Fibroblast of skin of back (primary cell): ENCODE results near the gene EFL1.
"Not testable (repeated sequence)": the region's sequence is repeated elsewhere in the genome, so short reads cannot be mapped to it uniquely, and the experiment has no call there.

Experiments
- DNase-seq: peaks from one replicate; pipeline ENCODE4 v3.0.0-alpha.2; 2013

Gene EFL1

DNA sequence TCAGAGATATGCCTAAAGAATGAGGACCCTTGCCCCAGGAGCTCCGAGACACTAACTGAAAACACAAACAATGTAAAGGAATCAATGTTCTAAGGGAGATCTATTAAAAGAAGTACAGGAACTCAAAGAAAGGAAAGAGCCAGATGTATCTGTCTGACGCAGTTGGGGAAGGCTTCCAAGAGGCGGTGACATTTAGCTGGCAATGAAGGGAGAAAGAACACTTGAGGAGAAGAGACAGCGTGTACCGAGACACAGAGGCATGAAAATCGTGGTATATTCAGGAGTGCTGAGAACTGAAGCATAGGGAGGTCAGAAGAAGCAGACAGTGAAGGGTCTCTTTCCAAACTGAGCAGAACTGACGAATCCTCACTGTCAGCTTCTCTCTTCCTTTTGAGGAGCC is 66.7 kb downstream of the EFL1 start:
- DNase-seq, result not testable (repeated sequence)

DNA sequence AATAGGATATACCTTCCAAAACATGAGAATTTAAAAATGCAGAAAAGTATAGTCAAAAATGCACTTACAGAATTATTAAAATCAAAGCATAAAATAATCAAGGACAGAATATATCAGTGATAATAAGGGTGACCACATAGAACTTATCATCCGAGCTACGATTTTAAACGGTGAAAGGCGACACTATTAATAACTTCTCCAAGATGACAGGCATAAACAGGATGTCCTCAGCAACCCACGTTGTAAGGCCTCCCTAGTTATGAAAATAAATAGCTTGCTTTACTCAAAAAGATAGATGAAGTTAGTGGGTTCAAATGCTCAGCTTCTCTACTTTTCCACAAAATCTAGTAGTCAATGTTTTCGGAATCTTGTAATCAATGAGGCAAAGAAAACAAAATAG is 68.0 kb downstream of the EFL1 start:
- not testable (repeated sequence) for DNase-seq

DNA sequence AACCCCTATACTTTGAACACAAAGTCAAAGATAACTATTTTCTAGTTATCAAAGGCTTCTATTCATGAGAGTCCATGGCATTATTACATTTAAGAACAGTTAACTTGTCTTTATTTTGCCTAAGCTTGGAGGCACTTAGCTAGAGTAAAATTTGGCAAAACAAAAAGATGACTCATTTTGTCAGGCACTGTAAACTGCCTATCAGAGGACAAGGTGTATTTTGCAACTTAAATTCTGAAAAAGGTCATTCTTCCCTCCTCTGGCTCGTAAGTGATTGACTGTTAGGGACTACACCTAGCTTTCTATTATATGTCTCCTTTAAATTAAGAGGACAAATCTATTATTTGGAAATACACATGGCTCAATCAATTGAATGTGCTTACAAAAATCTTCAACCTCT is 69.1 kb downstream of the EFL1 start:
- DNase-seq, result not testable (repeated sequence)

DNA sequence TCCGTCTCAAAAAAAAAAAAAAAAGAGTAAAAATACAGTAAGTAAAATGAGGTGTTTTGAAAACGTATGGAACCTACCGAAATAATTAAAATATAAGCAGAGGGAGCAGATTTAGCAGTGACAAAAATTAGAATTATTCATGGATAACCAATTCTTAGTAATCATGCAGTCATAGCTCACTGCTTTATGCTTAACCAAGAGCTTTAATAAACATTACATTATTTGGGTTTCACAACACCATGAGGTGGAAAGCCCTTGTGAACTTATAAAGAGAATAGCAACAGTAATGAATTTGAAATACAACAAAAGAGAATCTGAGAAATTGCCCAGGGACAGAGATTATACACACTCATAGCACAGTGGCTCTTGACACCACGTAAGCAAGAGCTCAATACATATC is 70.1 kb downstream of the EFL1 start:
- DNase-seq, result not testable (repeated sequence)

DNA sequence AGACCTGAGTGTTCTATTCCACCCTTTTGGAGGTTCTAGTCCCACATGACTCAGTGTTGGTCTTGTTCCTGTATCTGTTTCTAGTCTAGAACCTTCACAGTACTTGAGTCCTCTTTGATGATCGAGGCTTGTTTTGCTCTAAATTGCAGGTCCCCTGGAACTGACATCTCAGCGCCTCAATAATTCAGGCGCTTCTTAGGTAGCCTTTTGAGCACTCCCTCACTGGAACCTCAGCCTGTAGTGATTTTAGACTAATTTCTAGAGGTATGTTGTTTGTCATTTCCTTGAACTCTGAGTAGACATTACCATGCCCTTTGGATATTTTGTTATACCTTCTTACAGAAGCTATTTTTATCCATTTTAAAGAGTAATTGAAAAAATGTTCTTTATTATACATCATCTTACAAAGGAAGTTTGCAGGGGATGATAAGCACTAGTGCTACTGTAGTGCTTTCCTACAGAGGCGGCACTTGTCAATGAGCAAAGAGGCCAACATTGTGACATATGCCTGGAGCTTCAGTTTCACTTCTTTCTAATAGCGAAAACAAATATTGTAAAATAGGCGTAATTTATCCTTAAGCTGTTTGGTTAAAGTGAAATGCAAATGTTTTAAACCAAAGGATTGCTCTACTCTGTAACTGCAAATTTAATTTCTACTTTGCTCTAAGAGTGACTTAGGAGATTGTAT is 75.7 kb downstream of the EFL1 start:
- DNase-seq, result no peak

DNA sequence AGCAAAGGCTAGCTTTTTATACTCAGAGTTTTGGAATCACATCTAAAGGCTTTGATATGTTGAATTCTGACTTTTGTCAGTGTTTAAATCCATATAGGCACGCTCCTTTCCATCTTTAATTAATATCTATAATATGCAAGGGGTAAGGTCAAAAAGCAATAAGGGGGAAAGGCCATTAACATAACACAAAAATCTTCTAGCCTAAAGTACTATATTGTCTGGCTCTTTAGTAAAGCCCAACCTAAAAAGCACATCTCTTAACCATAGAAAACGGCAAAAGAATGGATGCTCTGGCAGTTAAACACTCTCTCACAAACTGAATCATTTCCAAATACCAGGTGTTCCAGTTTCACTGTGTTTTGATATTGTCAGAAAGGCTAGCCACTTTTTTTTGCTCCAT is 76.4 kb downstream of the EFL1 start:
- no peak for DNase-seq

DNA sequence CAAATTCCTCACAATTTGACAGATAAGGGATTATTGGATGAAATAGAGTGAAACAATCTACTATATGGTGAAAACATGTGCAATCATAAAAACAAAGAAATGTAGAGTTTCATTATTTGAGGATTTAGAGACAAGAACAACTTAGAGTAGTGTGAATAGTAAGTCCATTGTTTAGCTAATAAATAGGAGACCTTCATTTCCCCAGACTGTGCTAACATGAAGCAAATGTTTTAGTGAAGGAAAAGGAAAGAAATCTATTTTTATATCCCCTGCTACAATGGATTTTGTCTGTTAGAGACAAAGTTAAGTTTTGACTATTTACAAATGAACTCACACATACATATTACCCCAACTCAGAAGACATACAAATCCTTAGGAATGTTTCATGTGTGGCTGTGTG is 77.8 kb downstream of the EFL1 start:
- DNase-seq, result no peak

DNA sequence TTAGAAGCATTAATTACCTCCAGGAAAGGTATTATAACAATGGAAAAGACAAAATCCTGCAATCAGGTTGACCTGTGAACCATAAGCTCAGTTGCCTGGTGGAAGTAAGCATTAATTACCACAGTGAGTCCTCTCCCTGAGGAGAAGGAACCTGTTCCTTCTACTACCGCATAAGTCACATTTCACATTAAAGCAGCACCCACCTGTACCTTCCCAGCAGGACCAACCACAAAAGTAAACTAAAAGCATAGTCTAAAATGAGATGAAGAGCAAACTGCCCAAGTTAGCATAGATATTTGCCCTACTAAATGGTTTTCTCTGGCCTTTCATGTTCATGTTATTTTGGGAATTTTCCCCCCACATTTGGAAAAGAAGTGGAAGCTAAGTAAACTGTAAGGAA is 78.2 kb downstream of the EFL1 start:
- no peak for DNase-seq

DNA sequence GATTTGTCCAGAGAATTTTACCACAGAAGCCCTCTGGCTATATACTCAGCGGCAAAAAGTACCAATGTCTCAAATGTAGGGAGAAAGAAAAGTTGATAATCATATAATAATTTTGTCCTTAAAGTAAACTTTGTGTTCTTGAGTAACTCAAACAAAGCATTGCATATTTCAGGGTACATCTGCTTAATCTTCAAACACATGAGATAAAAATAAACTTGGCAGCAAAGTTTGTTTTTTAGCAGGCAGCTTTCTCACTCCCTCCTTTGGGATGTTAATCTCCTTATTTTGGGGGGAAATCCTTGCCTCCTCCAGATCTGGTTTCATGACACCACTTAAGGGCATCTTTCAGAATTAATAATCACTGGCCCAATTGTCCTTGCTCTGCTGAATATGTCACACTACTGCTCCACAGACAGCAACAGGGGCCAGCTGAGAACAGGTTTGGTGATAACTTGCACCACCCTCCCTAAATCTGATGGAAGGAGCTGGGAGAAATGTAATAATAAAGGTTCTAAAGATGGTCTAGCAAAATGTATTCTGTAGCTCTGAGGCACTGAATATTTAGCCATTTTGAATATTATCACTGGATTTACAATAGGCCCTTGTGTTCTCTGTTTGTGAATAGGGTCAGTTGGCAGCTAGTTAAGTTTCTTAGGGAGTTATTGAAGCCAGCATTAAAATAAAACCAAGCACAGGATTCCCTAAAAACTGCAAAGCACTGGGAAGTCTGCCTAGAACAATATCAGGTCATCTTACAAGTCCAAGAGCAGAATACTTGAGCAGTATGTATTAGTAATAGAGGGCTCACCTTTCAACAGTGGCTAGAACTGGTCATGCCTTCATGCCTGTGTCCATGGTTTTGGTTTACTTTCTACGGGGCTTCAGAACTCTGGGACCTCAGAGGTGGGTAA is 79.2 kb downstream of the EFL1 start:
- DNase-seq, result peak; percentile 79

DNA sequence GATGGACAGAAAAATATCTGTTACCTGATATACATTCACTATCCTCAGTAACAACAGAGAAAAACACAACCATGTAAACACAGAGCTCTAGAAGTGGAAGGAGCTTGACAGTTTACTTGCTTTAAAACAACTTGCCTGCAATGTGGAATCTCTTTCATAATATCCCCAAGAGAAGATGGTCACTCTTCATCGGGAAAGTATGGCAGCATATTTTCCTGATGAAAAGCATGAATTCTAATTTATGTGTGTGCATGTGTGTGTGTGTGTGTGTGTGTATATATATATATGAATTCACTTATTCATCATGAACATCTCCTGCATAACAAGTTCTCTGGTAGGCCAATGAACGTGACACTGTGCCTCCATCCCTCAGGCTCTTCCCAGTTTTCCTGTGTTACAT is 81.2 kb downstream of the EFL1 start:
- peak; percentile 28 for DNase-seq

DNA sequence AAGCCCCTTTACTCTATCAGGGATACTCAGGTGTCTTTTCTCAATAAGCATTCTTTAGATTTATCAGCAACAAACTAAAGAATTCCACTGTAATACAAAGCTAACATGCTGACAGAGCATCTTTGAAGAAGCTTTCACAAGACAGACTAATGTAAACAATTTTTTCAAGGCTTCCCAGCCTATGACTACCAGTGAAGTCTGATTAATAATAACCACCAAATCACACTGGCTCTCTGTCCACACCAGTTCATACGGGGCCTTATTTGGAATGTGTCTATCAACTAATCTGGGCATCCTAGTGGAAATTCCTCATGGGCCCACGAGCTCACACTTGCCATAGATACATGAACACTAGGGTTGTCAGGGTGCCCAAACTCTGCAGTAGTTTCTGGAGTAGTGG is 84.5 kb downstream of the EFL1 start:
- DNase-seq, result peak; percentile 94

DNA sequence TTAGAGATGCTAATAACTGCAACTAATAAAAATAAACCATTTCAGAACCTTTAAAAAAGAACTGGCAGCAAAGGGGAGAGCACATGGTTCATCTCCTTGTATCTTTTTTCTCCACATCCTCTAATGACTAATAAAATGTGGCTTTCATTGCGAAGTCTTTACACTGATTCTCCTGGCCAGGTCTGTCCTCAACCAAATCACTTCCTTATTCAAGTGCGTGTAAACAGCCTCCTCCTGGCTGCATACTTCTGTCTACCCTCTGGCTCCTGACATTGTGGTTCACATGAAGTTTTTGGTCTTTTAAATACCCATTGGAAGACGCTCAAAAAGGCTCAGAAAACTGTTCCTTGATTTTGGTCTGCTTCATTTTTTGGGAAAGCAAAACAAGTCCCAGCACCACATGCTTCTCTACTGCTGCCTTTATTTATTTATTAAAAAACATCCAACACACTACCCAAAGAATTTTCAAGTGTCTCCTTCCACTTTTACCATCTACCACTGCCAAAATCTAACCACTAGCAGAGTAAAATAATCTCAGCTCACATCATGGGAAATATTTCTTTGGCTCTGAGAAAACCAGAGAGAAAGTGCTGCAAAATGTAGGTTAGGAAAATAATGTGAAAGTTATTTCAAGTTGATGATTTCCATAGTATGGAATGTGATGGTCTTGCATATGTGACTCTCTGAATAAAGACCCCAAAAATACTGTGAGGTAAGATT is 85.1 kb downstream of the EFL1 start:
- DNase-seq, result peak; percentile 93

DNA sequence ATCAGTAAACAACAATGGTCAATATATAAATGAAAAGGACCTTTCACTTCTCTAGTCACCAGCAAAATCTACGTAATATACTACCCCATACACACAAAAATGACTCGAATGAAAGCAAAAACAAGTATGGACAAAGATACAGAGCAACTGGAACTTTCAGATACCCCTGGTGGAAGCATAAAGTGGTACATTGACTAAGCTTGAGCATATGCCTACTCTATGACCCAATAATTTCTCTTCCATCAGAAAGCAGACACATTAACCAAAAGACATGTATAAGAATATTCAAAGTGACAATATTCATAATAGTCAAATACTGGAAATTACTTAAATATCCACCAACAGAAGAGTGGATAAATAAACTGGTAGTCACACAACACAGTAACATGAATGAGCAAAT is 86.0 kb downstream of the EFL1 start:
- DNase-seq, result no peak

DNA sequence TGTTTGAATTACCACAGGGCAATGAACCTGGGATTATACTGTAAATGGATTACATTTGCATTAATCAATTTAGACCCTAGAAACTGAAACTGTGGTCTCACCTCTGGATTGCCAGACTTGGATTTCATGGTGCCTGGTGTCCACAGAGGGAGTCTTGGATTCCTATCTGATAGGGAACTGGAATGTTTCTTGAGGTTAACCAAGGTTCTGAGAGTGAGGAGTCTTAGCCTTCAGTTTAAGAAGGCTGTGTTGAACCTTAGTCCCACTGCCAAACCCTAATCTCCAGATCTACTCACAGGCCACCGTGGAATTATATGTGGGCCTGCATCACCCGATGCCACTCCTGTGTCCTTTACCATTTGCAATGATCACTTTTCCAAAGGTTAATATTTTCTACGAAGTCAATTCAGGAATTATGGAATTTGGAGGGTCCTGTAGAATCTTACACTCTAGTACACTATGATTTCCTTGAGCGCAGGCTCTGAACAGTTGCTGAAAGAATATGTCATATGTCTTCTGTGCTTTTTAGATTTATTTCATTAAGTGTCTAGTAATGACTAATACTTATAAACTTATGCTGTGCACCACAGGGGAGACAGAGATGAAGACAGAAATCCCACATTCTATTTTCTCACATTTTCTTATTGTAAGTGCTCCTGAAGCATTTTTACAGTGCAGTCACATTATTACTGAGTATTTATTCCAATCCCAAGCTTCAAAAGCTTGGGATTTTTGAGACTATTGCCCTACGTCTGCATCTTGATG is 87.9 kb downstream of the EFL1 start:
- DNase-seq, result peak; percentile 44

DNA sequence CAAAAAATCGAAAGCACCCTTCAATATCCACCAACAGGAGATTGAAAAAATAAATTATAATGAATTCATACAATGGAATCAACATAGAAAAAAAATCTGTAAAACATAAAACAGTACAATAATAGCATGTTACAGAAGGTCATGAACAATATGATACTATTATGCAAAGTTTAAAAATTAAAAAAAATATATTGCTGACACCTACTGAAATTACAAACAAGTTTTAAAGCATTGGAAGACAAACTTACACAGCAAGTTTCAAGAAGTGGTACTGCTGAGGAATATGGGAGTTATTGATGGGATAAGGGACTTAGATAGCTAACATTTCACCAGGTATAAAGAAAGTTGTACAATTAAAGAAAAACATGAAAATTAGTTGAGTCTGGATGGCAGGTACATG is 89.4 kb downstream of the EFL1 start:
- no peak for DNase-seq

DNA sequence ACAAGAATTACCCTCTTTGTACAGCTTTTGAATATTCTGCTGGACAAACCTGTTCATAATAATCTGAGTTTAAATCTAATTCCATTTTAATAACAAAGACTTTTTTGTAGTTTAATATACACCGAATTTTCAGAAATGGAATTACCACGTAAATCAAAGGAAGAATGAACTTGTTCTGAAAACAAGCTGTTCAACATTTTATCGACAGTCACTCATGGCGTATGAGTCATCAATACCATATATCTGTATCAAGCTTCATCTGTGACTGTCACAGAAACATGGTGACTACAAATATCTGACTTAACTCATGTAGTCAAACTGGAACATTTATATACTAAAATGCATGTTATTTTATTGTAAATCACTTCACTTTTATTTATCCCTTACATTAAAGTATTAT is 90.0 kb downstream of the EFL1 start:
- no peak for DNase-seq

DNA sequence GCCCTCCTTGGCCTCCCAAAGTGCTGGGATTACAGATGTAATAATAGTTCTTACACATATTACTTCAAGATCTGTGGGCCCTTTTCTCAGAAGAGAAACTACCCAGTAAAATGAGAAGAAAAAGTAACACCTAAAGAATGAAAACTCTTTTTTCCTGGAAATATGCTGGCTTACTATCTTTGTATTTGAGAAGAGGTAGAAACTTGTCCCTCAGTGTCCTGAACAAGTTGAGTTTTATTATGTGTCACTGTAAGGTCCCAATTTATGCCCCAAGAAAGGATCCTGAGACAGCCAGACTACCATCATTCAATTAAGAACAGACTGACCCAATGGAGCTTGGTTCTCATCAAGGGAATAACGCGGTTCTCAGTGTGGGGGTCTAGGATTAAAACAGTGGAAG is 93.8 kb downstream of the EFL1 start:
- no peak for DNase-seq

DNA sequence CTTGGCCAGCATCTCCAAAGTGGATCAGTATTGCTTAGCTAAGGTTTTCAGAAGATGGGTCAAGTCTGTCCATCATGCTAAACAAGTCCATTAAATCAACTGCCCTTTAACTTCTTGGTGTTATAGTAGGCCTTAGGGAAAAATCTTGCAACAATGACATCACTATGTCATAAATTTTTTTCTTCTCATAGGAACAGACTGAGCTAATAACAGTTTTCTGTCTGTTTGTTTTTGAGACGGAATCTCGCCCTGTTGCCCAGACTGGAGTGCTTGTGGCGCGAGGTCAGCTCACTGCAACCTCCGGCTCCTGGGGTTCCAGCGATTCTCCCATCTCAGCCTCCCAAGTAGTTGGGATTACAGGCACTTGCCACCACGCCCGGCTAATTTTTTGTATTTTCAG is 94.2 kb downstream of the EFL1 start:
- no peak for DNase-seq

DNA sequence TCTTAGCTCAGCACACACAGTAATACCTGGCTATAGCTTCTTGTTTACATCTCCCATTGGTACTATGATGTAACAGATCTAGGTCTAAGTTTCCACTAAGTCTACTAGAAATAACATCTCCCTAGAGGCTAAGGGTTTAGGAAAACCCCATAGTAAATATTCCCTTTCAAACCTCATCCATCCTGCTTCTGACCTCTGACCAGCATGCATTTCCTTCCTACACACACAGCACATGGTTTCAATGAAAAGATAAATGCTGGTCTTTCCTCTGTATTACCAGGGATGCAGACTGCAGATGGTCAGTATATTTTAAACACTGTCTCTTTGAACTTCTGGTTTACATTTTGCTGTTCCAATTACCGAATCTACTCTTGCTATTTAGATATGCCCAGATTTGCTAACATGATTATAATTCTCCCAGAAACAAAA is 96.6 kb downstream of the EFL1 start:
- DNase-seq, result no peak

DNA sequence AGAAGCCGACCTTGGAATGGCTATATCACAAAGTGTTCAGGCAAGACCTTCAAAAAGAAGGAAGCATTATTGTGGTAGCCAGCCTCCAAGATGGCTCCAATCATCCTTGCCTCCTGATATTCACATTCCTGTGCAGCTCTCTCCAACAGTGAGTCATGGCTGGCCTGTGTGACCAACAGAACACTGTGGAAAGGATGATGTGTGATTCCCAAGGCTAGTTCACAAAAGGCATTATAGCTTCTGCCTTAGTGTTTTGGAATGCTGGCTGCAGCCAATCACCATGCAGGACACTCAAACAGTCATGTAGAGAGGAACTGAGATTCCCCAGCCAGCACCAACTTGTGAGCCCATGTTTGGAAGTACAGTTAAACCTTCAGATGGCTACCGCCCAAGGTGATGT is 102.6 kb downstream of the EFL1 start:
- peak; percentile 100 for DNase-seq

DNA sequence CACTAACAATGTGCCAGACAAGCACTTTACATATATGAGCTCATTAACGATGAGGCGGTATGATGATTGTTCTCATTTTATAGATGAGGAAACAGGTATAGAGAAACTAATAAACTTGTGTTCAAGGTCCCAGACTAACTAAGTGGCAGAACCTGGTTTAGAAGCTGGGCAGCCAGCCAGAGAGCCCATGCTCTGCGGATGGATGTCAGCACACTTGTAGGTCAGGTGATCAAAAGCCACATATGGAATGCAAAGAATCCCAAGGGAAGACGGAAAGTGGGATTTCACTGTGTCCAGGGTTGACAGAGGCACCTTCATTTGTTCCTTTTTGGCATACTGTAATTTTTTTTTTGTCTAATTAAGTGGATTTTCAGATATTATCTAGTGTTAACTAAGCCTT is 103.7 kb downstream of the EFL1 start:
- DNase-seq, result no peak

DNA sequence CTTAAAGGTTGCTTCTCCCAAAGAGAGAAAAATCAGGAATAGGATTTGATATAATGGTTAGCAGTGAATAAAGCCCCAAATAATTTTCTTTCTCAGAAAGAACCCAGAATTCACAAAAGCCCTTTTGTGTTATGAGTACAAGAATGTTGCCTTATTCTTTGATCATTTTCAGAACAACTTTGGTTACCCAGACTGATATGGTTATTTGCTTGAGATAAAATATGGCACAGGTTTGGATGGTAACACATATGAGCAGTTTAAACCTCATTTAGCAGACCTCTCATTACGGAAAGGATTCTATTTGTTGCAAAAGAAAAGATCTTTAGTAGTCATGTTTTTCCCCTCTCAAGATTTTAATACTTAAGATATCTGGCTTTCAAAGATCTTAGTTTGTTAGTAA is 111.9 kb downstream of the EFL1 start:
- no peak for DNase-seq

DNA sequence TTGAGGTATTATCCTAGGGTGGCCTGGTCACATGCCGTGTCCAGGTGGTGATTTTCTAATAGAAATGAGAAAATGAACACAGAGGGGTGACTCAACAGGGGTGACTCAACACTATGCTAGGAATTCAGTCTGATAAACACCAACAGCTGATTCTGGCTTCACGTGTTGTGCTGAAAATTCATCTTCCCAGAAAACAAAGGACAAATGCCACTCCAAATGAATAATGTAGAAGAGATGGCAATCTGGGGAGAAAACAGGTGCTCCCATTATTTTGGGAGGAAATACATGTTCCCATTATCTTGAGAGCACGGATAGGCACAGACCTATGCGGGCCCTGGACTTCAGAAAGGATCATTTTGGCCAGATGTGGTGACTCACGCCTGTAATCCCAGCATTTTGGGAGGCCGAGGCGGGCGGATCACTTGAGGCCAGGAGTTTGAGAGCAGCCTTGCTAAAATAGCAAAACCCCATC is 115.5 kb downstream of the EFL1 start:
- peak; percentile 85 for DNase-seq
